HEK293 (cell line): Measurements from ENCODE around the gene PDE2A.

ENCODE experiments used
- KLF16 ChIP-seq: fragments of 450-650 bp; formaldehyde crosslinking; IDR thresholded peaks from 2 replicates; pipeline ENCODE4 v1.5.1; 2017; ENCODE audit warnings: missing biosample characterization, missing genetic modification characterization
- SCRT2 ChIP-seq: fragments of 450-650 bp; formaldehyde crosslinking; IDR thresholded peaks from 2 replicates; pipeline ENCODE4 v1.5.1; 2016; ENCODE audit warnings: missing biosample characterization, missing genetic modification characterization
- ZBTB17 ChIP-seq: fragments of 450-650 bp; formaldehyde crosslinking; IDR thresholded peaks from 2 replicates; pipeline ENCODE4 v1.5.1; 2016; ENCODE audit warnings: missing biosample characterization, missing genetic modification characterization
- ZIC2 ChIP-seq: fragments of 450-650 bp; formaldehyde crosslinking; IDR thresholded peaks from 2 replicates; pipeline ENCODE4 v1.5.1; 2016; ENCODE audit warnings: missing biosample characterization, missing genetic modification characterization
- ZNF121 ChIP-seq: fragments of 450-650 bp; formaldehyde crosslinking; IDR thresholded peaks from 2 replicates; pipeline ENCODE4 v1.5.1; 2016; ENCODE audit warnings: missing biosample characterization, missing genetic modification characterization
- ZNF175 ChIP-seq: fragments of 450-650 bp; formaldehyde crosslinking; IDR thresholded peaks from 2 replicates; pipeline ENCODE4 v1.5.1; 2016; ENCODE audit warnings: missing biosample characterization, missing genetic modification characterization
- ZNF311 ChIP-seq: fragments of 450-650 bp; formaldehyde crosslinking; IDR thresholded peaks from 2 replicates; pipeline ENCODE4 v1.5.1; 2017; ENCODE audit warnings: missing biosample characterization, missing genetic modification characterization, borderline replicate concordance
- ZNF48 ChIP-seq: fragments of 450-650 bp; formaldehyde crosslinking; IDR thresholded peaks from 2 replicates; pipeline ENCODE4 v1.5.1; 2016; ENCODE audit warnings: missing biosample characterization, missing genetic modification characterization
- ZNF514 ChIP-seq: fragments of 450-650 bp; formaldehyde crosslinking; IDR thresholded peaks from 2 replicates; pipeline ENCODE4 v1.5.1; 2016; ENCODE audit warnings: missing biosample characterization, missing genetic modification characterization
- ZNF518A ChIP-seq: fragments of 450-650 bp; formaldehyde crosslinking; conservative IDR thresholded peaks from 2 replicates; pipeline ENCODE4 v1.5.1; 2016; ENCODE audit warnings: low read depth, missing biosample characterization, missing genetic modification characterization
- ZNF521 ChIP-seq: fragments of 450-650 bp; formaldehyde crosslinking; IDR thresholded peaks from 2 replicates; pipeline ENCODE4 v1.5.1; 2017; ENCODE audit warnings: missing biosample characterization, mild to moderate bottlenecking, missing genetic modification characterization
- ZNF558 ChIP-seq: fragments of 450-650 bp; formaldehyde crosslinking; IDR thresholded peaks from 2 replicates; pipeline ENCODE4 v1.5.1; 2016; ENCODE audit warnings: missing biosample characterization, missing genetic modification characterization
- ZNF580 ChIP-seq: fragments of 450-650 bp; formaldehyde crosslinking; IDR thresholded peaks from 2 replicates; pipeline ENCODE4 v1.5.1; 2016; ENCODE audit warnings: missing biosample characterization, missing genetic modification characterization
- ZNF837 ChIP-seq: fragments of 450-650 bp; formaldehyde crosslinking; IDR thresholded peaks from 2 replicates; pipeline ENCODE4 v1.5.1; 2016; ENCODE audit warnings: missing biosample characterization, missing genetic modification characterization
- ZSCAN16 ChIP-seq: fragments of 450-650 bp; formaldehyde crosslinking; IDR thresholded peaks from 2 replicates; pipeline ENCODE4 v1.5.1; 2016; ENCODE audit warnings: missing biosample characterization, missing genetic modification characterization
- TF ChIP-seq, protein P1 (sequence below): IDR thresholded peaks from 2 replicates; pipeline ENCODE4 v1.6.1; 2011; ENCODE audit warnings: mild to moderate bottlenecking, low read depth, low read length, borderline replicate concordance
- TF ChIP-seq, protein P2 (sequence below): fragments of 450-650 bp; formaldehyde crosslinking; IDR thresholded peaks from 2 replicates; pipeline ENCODE4 v1.5.1; 2017; ENCODE audit warnings: missing biosample characterization, missing genetic modification characterization
- TF ChIP-seq, protein P3 (sequence below): sonication (generic); formaldehyde crosslinking; IDR thresholded peaks from 2 replicates; pipeline ENCODE4 v1.8.1; 2022; ENCODE audit warnings: mild to moderate bottlenecking, moderate library complexity, missing genetic modification reagents
- TF ChIP-seq, protein P4 (sequence below): fragments of 450-650 bp; formaldehyde crosslinking; IDR thresholded peaks from 2 replicates; pipeline ENCODE4 v1.5.1; 2016; ENCODE audit warnings: missing biosample characterization, missing genetic modification characterization, low read depth

The PDE2A gene

DNA sequence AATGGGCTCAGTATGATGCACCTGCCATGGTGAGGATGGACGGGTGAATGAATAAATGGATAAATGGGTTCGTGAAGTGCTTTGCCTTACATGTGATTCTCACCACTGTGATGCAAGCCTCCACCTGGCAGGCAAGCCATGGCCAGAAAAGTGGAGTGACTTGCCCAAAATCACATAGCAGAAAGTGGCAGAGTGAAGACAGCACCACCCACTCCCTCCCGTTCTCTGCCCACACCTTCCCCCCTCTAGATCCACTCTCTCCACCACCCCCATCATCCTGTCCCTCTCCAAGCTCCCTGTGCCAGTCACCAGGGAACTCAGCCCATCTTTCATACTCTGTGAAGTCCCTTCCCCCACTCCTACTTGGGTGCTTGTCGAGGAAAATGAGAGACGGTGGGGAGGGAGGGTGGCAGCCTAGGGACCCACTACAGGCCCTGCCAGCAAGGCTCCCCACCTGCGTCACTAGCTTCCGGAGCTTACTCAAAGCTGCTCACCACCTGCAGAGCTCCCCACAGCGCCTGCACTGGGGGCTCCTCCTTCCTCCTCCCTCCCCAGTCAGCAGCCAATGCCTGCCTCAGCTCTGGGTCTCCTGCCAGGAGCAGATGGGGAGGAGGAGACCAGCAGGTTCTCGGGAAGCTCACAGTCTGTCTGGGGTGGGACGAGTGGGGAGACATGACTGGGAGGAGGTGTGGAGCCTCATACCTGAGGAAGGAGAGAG, 82.3 kb downstream of the PDE2A start (continued):
- TF ChIP-seq, protein P1, sequence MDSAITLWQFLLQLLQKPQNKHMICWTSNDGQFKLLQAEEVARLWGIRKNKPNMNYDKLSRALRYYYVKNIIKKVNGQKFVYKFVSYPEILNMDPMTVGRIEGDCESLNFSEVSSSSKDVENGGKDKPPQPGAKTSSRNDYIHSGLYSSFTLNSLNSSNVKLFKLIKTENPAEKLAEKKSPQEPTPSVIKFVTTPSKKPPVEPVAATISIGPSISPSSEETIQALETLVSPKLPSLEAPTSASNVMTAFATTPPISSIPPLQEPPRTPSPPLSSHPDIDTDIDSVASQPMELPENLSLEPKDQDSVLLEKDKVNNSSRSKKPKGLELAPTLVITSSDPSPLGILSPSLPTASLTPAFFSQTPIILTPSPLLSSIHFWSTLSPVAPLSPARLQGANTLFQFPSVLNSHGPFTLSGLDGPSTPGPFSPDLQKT: no peak
- TF ChIP-seq ZNF521: no peak
- TF ChIP-seq ZIC2: peak; percentile 94
- TF ChIP-seq ZBTB17 (tag by site-specific recombination): no peak
- TF ChIP-seq ZNF121 (tag by site-specific recombination): no peak
- no peak for TF ChIP-seq ZNF48
- TF ChIP-seq, protein P2, sequence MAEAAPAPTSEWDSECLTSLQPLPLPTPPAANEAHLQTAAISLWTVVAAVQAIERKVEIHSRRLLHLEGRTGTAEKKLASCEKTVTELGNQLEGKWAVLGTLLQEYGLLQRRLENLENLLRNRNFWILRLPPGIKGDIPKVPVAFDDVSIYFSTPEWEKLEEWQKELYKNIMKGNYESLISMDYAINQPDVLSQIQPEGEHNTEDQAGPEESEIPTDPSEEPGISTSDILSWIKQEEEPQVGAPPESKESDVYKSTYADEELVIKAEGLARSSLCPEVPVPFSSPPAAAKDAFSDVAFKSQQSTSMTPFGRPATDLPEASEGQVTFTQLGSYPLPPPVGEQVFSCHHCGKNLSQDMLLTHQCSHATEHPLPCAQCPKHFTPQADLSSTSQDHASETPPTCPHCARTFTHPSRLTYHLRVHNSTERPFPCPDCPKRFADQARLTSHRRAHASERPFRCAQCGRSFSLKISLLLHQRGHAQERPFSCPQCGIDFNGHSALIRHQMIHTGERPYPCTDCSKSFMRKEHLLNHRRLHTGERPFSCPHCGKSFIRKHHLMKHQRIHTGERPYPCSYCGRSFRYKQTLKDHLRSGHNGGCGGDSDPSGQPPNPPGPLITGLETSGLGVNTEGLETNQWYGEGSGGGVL (tag by site-specific recombination): peak; percentile 63
- TF ChIP-seq KLF16 (tag by site-specific recombination): no peak
- no peak for TF ChIP-seq ZNF175 (tag by site-specific recombination)
- TF ChIP-seq ZNF518A (tag by site-specific recombination): no peak
- TF ChIP-seq SCRT2 (tag by site-specific recombination): no peak
- TF ChIP-seq ZNF580: no peak
- no peak for TF ChIP-seq ZSCAN16 (tag by site-specific recombination)
- no peak for TF ChIP-seq ZNF558 (tag by site-specific recombination)
- TF ChIP-seq, protein P3, sequence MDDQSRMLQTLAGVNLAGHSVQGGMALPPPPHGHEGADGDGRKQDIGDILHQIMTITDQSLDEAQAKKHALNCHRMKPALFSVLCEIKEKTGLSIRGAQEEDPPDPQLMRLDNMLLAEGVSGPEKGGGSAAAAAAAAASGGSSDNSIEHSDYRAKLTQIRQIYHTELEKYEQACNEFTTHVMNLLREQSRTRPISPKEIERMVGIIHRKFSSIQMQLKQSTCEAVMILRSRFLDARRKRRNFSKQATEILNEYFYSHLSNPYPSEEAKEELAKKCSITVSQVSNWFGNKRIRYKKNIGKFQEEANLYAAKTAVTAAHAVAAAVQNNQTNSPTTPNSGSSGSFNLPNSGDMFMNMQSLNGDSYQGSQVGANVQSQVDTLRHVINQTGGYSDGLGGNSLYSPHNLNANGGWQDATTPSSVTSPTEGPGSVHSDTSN: no peak
- TF ChIP-seq, protein P4, sequence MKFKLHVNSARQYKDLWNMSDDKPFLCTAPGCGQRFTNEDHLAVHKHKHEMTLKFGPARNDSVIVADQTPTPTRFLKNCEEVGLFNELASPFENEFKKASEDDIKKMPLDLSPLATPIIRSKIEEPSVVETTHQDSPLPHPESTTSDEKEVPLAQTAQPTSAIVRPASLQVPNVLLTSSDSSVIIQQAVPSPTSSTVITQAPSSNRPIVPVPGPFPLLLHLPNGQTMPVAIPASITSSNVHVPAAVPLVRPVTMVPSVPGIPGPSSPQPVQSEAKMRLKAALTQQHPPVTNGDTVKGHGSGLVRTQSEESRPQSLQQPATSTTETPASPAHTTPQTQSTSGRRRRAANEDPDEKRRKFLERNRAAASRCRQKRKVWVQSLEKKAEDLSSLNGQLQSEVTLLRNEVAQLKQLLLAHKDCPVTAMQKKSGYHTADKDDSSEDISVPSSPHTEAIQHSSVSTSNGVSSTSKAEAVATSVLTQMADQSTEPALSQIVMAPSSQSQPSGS (tag by site-specific recombination): no peak
- no peak for TF ChIP-seq ZNF837 (tag by site-specific recombination)
- TF ChIP-seq ZNF311 (tag by site-specific recombination): no peak
- no peak for TF ChIP-seq ZNF514 (tag by site-specific recombination)
